ENCODE data around the gene B3GAT1.

Gene B3GAT1

DNA sequence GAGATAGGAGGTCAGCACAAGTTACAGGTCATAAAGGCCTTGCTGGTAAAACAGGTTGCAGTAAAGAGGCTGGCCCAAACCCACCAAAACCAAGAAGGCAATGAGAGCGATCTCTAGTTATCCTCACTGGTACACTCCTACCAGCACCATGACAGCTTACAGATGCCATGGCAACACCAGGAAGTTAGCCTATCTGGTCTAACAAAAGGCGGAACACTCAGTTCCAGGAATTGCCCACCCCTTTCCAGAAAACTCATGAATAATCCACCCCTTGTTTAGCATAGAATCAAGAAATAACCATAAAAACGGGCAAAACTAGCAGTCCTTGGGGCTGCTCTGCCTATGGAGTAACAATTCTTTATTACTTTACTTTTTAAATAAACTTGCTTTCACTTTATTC lies 43.5 kb upstream of the B3GAT1 start:
- in situ Hi-C loops (cut with MboI; ENCODE audit: low pct_unique_long_range_greater_than_20kb, low sequenced_read_pairs, unreplicated experiment): no loop called here

DNA sequence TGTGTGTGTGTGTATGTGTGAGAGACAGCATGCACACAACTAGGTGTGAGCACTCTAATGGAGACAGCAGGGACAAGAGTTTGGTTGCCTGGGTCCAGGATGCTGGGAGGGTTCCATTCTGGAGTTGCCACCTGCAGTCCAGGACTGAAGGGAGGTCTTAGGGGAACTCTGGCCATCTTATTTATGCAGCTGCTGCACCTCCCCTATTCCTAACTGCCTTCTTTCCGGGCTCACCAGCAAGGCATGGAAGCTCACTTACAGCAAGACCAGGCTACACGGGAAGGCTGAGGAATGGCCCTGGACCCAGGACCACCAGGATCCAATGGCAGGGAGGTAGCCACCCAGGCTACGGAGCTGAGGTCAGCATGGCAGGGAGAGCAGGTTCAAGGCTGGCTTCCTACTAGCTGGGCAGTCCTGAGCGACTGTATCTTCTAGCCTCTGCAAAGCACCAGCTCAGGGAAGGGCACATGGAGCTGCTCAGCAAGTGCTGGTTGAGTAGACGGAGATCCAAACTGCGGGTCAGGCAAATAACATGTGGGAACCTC lies 42.2 kb upstream of the B3GAT1 start:
- no peak for DNase-seq (ENCODE audit: low spot score)
- TF ChIP-seq, protein P1, sequence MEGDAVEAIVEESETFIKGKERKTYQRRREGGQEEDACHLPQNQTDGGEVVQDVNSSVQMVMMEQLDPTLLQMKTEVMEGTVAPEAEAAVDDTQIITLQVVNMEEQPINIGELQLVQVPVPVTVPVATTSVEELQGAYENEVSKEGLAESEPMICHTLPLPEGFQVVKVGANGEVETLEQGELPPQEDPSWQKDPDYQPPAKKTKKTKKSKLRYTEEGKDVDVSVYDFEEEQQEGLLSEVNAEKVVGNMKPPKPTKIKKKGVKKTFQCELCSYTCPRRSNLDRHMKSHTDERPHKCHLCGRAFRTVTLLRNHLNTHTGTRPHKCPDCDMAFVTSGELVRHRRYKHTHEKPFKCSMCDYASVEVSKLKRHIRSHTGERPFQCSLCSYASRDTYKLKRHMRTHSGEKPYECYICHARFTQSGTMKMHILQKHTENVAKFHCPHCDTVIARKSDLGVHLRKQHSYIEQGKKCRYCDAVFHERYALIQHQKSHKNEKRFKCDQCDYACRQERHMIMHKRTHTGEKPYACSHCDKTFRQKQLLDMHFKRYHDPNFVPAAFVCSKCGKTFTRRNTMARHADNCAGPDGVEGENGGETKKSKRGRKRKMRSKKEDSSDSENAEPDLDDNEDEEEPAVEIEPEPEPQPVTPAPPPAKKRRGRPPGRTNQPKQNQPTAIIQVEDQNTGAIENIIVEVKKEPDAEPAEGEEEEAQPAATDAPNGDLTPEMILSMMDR (IDR thresholded peaks at IDR 0.05; ENCODE audit: extremely low read depth, insufficient read depth, missing control alignments): no peak
- in situ Hi-C loops (cut with MboI; ENCODE audit: low pct_unique_long_range_greater_than_20kb, low sequenced_read_pairs, unreplicated experiment): no loop called here

More for the DNA sequence above, 43.5 kb upstream of the B3GAT1 start:
- TF ChIP-seq, protein P1 (IDR thresholded peaks at IDR 0.05; ENCODE audit: extremely low read depth, insufficient read depth, missing control alignments): no peak
- DNase-seq (ENCODE audit: low spot score): no peak

DNA sequence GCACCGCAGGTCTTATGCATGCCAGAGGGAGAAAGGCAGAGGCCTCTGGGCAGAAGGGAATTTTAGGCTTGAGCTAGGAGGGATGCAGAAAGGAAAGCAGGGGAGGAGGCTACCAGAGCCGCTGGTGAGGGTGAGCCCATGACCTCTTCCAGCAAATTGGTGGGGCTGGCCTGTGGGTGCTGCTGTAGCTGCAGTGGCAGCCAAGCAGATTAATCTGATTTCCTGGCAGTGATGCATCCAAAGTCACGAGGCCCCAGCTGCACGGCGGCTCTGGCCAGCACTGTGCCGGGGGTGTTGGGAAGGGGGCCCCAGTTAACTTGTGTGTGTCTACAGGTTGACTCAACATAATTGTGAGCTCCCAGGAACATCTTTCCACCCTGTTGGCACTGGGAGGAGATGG lies 41.4 kb upstream of the B3GAT1 start:
- TF ChIP-seq, protein P1 (IDR thresholded peaks at IDR 0.05; ENCODE audit: extremely low read depth, insufficient read depth, missing control alignments): no peak
- in situ Hi-C loops (cut with MboI; ENCODE audit: low pct_unique_long_range_greater_than_20kb, low sequenced_read_pairs, unreplicated experiment): no loop called here
- no peak for DNase-seq (ENCODE audit: low spot score)

DNA sequence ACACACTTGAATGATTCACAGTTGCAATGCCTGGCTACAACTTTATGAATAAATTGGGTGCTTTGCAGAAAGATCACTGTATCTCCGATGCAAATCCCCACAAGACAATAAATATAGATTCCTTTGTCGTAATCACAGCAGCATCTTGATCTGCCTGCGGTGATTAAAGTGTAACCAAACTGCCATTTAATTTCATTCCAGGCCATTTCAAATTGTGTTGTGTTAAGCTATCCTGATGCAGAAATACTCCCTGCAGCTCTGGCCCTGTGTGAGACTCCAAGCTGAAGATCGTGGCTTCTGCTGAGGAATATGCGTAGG lies 40.8 kb upstream of the B3GAT1 start:
- DNase-seq (ENCODE audit: low spot score): no peak
- TF ChIP-seq, protein P1 (IDR thresholded peaks at IDR 0.05; ENCODE audit: extremely low read depth, insufficient read depth, missing control alignments): no peak
- in situ Hi-C loops (cut with MboI; ENCODE audit: low pct_unique_long_range_greater_than_20kb, low sequenced_read_pairs, unreplicated experiment): no loop called here

DNA sequence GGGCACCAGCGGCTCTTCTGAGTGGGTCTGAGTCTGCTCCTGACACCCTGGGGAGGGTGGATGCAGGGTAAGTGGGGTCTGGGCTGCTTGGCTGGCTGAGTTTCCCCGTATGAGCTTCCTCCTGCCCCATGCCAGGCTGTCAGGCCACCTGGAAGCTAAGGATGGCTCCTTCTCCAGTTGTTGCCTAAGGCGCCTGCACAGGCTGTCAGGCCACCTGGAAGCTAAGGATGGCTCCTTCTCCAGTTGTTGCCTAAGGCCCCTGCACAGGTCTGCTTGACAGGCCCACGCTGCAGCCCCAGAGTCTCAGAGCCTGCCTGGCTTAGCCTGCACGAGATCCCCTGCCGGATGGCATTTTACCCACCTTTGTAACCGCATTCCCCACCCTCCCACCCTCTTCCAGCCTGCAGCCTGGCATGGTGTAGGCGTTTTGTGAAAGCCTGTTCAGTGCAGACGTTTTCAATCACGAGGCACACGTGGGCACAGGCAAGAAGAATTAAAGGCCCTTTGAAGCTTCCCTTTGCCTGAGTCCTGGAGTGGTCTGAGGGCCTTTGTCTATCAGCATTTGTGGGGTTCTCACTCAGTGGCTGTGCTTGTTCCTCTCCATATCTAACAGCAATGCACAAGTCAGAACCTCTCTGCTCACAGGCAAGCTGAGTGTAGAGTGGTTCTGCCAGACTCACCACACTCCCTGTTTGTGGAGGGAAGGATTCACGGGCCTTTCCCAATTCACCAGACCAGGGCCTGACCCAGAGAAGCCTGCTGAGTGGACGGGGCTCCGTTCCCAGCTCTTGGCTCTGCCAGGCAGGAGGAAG lies 40.2 kb upstream of the B3GAT1 start:
- in situ Hi-C loops (cut with MboI; ENCODE audit: low pct_unique_long_range_greater_than_20kb, low sequenced_read_pairs, unreplicated experiment): no loop called here
- TF ChIP-seq, protein P1 (IDR thresholded peaks at IDR 0.05; ENCODE audit: extremely low read depth, insufficient read depth, missing control alignments): no peak
- no peak for DNase-seq (ENCODE audit: low spot score)

DNA sequence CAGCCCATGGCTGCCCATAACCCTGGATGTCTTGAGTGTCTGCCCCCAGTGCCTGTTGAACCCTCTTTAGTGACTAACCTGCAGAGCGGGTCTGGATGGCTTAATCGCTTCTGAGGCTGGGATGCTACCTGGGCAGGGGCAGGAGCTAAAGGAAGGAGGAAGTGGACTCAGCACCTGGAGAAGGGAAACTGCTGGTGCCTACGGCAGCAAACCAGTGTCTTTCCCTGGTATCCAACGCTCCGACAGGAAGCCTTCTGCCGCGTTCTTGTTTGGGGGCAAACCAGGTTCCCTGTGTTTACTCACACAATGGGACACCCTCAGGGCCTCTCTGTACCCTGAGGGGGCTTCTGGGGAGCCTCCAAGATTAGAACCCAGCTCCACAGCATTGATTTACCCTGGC lies 38.1 kb upstream of the B3GAT1 start:
- TF ChIP-seq, protein P1 (IDR thresholded peaks at IDR 0.05; ENCODE audit: extremely low read depth, insufficient read depth, missing control alignments): no peak
- no peak for DNase-seq (ENCODE audit: low spot score)
- in situ Hi-C loops (cut with MboI; ENCODE audit: low pct_unique_long_range_greater_than_20kb, low sequenced_read_pairs, unreplicated experiment): no loop called here
